Measurements from ENCODE around the gene ZNF324B.
"Not testable (repeated sequence)": the region's sequence is repeated elsewhere in the genome, so short reads cannot be mapped to it uniquely, and the experiment has no call there.

ZNF324B gene

GRCh38 chr19:58451358-58452101 is at the start of gene ZNF324B:
TSS of gene ZNF324B (plus strand) at chr19:58451622. CDS start at chr19:58453702, 2,080 bp downstream.
- Histone ChIP-seq H3K9ac (ENCODE audit: low read depth, low read length) (peak within 1 kb of the TSS; percentile 65), H3K9me3 (ENCODE audit: control insufficient read depth, insufficient read depth, low read length) (no peaks in the 10 kb centered on the region), H3K4me1 (ENCODE audit: insufficient read depth, low read length) (no peaks in the 10 kb centered on the region), H3K36me3 (ENCODE audit: insufficient read depth, low read length) (no peaks in the 10 kb centered on the region; the same call in 1 of the 2 replicates)

GRCh38 chr19:58401840-58402421 is 49.5 kb upstream of the ZNF324B start:
- peak overlapping the region; percentile 53; the same call in 1 of the 2 replicates for H3K9ac ChIP-seq (ENCODE audit: low read depth, low read length)
- no peaks in the 10 kb centered on the region for H3K4me1 ChIP-seq (ENCODE audit: insufficient read depth, low read length)
- H3K9me3 ChIP-seq (ENCODE audit: control insufficient read depth, insufficient read depth, low read length): no peaks in the 10 kb centered on the region
- H3K36me3 ChIP-seq (ENCODE audit: insufficient read depth, low read length): no peaks in the 10 kb centered on the region

- H3K9ac ChIP-seq (ENCODE audit: low read depth, low read length); H3K4me1 ChIP-seq (ENCODE audit: insufficient read depth, low read length): not testable (repeated sequence)
These were observed 47.4 kb upstream of the ZNF324B start for GRCh38 chr19:58403920-58404478.

GRCh38 chr19:58406818-58407657 is 44.4 kb upstream of the ZNF324B start:
- Histone ChIP-seq H3K4me1 (ENCODE audit: insufficient read depth, low read length) (no peaks in the 10 kb centered on the region), H3K9ac (ENCODE audit: low read depth, low read length) (peak overlapping the region; percentile 86), H3K36me3 (ENCODE audit: insufficient read depth, low read length) (no peaks in the 10 kb centered on the region), H3K9me3 (ENCODE audit: control insufficient read depth, insufficient read depth, low read length) (no peaks in the 10 kb centered on the region)

More at GRCh38 chr19:58403920-58404478, 47.4 kb upstream of the ZNF324B start:
- H3K9me3 ChIP-seq (ENCODE audit: control insufficient read depth, insufficient read depth, low read length); H3K36me3 ChIP-seq (ENCODE audit: insufficient read depth, low read length): not testable (repeated sequence)

GRCh38 chr19:58407658-58408151 is 43.7 kb upstream of the ZNF324B start:
- Histone ChIP-seq H3K36me3 (ENCODE audit: insufficient read depth, low read length) (no peaks in the 10 kb centered on the region), H3K9ac (ENCODE audit: low read depth, low read length) (peak overlapping the region; percentile 86), H3K4me1 (ENCODE audit: insufficient read depth, low read length) (no peaks in the 10 kb centered on the region), H3K9me3 (ENCODE audit: control insufficient read depth, insufficient read depth, low read length) (no peaks in the 10 kb centered on the region)

GRCh38 chr19:58408152-58409009 is 43.0 kb upstream of the ZNF324B start, which contains the start of gene ZNF584:
TSS of gene ZNF584 (plus strand) at chr19:58408649. CDS start at chr19:58409148, 499 bp downstream.
- Histone ChIP-seq H3K4me1 (ENCODE audit: insufficient read depth, low read length) (no peaks in the 10 kb centered on the region), H3K36me3 (ENCODE audit: insufficient read depth, low read length) (no peaks in the 10 kb centered on the region), H3K9me3 (ENCODE audit: control insufficient read depth, insufficient read depth, low read length) (no peaks in the 10 kb centered on the region), H3K9ac (ENCODE audit: low read depth, low read length) (peak within 1 kb of the TSS; percentile 86)

GRCh38 chr19:58409010-58409790 is 42.2 kb upstream of the ZNF324B start:
- H3K9me3 ChIP-seq (ENCODE audit: control insufficient read depth, insufficient read depth, low read length): no peaks in the 10 kb centered on the region
- no peaks in the 10 kb centered on the region for H3K4me1 ChIP-seq (ENCODE audit: insufficient read depth, low read length)
- no peaks in the 10 kb centered on the region for H3K36me3 ChIP-seq (ENCODE audit: insufficient read depth, low read length)
- peak overlapping the region; percentile 86 for H3K9ac ChIP-seq (ENCODE audit: low read depth, low read length)

- Histone ChIP-seq H3K4me1 (ENCODE audit: insufficient read depth, low read length) (no peaks in the 10 kb centered on the region), H3K36me3 (ENCODE audit: insufficient read depth, low read length) (peaks cover 2% of the 10 kb centered on the region; the same call in 1 of the 2 replicates), H3K9ac (ENCODE audit: low read depth, low read length) (no peak overlapping the region), H3K9me3 (ENCODE audit: control insufficient read depth, insufficient read depth, low read length) (no peaks in the 10 kb centered on the region)
These were observed 34.8 kb upstream of the ZNF324B start for GRCh38 chr19:58416604-58417003.

- no peaks in the 10 kb centered on the region for H3K9me3 ChIP-seq (ENCODE audit: control insufficient read depth, insufficient read depth, low read length)
- peaks cover 2% of the 10 kb centered on the region; the same call in 1 of the 2 replicates for H3K36me3 ChIP-seq (ENCODE audit: insufficient read depth, low read length)
- no peak overlapping the region for H3K9ac ChIP-seq (ENCODE audit: low read depth, low read length)
- no peaks in the 10 kb centered on the region for H3K4me1 ChIP-seq (ENCODE audit: insufficient read depth, low read length)
These were observed 34.4 kb upstream of the ZNF324B start for GRCh38 chr19:58417071-58417470.

- Histone ChIP-seq H3K36me3 (ENCODE audit: insufficient read depth, low read length) (peaks cover 17% of the 10 kb centered on the region; the same call in 1 of the 2 replicates), H3K4me1 (ENCODE audit: insufficient read depth, low read length) (no peaks in the 10 kb centered on the region), H3K9ac (ENCODE audit: low read depth, low read length) (no peak overlapping the region), H3K9me3 (ENCODE audit: control insufficient read depth, insufficient read depth, low read length) (peaks cover 49% of the 10 kb centered on the region)
These were observed 22.8 kb upstream of the ZNF324B start for GRCh38 chr19:58428617-58429016.

- Histone ChIP-seq H3K9ac (ENCODE audit: low read depth, low read length) (no peak overlapping the region), H3K36me3 (ENCODE audit: insufficient read depth, low read length) (peaks cover 29% of the 10 kb centered on the region), H3K4me1 (ENCODE audit: insufficient read depth, low read length) (no peaks in the 10 kb centered on the region), H3K9me3 (ENCODE audit: control insufficient read depth, insufficient read depth, low read length) (peaks cover 60% of the 10 kb centered on the region)
These were observed 21.7 kb upstream of the ZNF324B start for GRCh38 chr19:58429745-58430144.

- Histone ChIP-seq H3K36me3 (ENCODE audit: insufficient read depth, low read length) (peaks cover 50% of the 10 kb centered on the region), H3K4me1 (ENCODE audit: insufficient read depth, low read length) (no peaks in the 10 kb centered on the region), H3K9ac (ENCODE audit: low read depth, low read length) (no peak overlapping the region), H3K9me3 (ENCODE audit: control insufficient read depth, insufficient read depth, low read length) (peaks cover 70% of the 10 kb centered on the region)
These were observed 17.2 kb upstream of the ZNF324B start for GRCh38 chr19:58434217-58434616.

All from ES-I3 (cell line).